Stimulated activated CD4-positive, alpha-beta T cell treated with anti-CD3 and anti-CD28 coated beads, Interleukin-4, amount 100 ng/mL, for 48 hours (primary cell): ENCODE measurements around the gene CCN5.
"Not testable (repeated sequence)": the region's sequence is repeated elsewhere in the genome, so short reads cannot be mapped to it uniquely, and the experiment has no call there.

Experiments used
- DNase-seq, 2 donors: peaks; one replicate each; pipeline ENCODE4 v3.0.0-alpha.2; 2020; ENCODE audit warnings: low read depth in 2 of 2

CCN5 gene

GRCh38 chr20:44714701-44715498 lies at the start of gene CCN5:
TSS of gene CCN5 (plus strand) at chr20:44715369. CDS start at chr20:44715391, 22 bp downstream.
- no peak for DNase-seq

GRCh38 chr20:44666066-44666465 lies 49.1 kb upstream of the CCN5 start:
- DNase-seq, result no peak

GRCh38 chr20:44670851-44671250 lies 44.3 kb upstream of the CCN5 start:
- not testable (repeated sequence) for DNase-seq

- DNase-seq, result peak; percentile 45 to 53
These were observed 43.6 kb upstream of the CCN5 start for GRCh38 chr20:44671541-44671940.

- DNase-seq, result not testable (repeated sequence)
These were observed 42.8 kb upstream of the CCN5 start for GRCh38 chr20:44672318-44672902.

- no peak for DNase-seq
These were observed 36.9 kb upstream of the CCN5 start for GRCh38 chr20:44678242-44678641.

- DNase-seq, result no peak
These were observed 36.1 kb upstream of the CCN5 start for GRCh38 chr20:44678990-44679611.

- no peak for DNase-seq
These were observed 33.2 kb upstream of the CCN5 start for GRCh38 chr20:44681796-44682566.

GRCh38 chr20:44683263-44684046 lies 31.7 kb upstream of the CCN5 start:
- DNase-seq, result peak; percentile 7 to 47

GRCh38 chr20:44684047-44684967 lies 30.9 kb upstream of the CCN5 start:
- DNase-seq, result no peak

GRCh38 chr20:44686934-44687333 lies 28.2 kb upstream of the CCN5 start:
- no peak for DNase-seq

- no peak for DNase-seq
These were observed 27.0 kb upstream of the CCN5 start for GRCh38 chr20:44688053-44688625.

- no peak for DNase-seq
These were observed 25.4 kb upstream of the CCN5 start for GRCh38 chr20:44689809-44690208.

- DNase-seq, result no peak
These were observed 24.3 kb upstream of the CCN5 start for GRCh38 chr20:44690781-44691423.

GRCh38 chr20:44691424-44692423 lies 23.4 kb upstream of the CCN5 start:
- DNase-seq, result no peak

- no peak for DNase-seq
These were observed 22.2 kb upstream of the CCN5 start for GRCh38 chr20:44692932-44693480.

GRCh38 chr20:44693627-44694026 lies 21.5 kb upstream of the CCN5 start:
- DNase-seq, result no peak

GRCh38 chr20:44694159-44694558 lies 21.0 kb upstream of the CCN5 start:
- DNase-seq, result no peak
